Measurements from ENCODE around the gene MRPL32.

- no peak for TF ChIP-seq CTCF (IDR thresholded peaks at IDR 0.05)
- TF ChIP-seq POLR2AphosphoS5 (IDR thresholded peaks at IDR 0.05), result no peak
These were observed 6.5 kb upstream of the MRPL32 start for GRCh38 chr7:42925630-42926029.
